ENCODE measurements around the gene CCDC18. TPM values are rescaled to one million over a fixed set of nuclear protein-coding genes. Genes with fewer than 3 reads are reported as not detected.

Gene CCDC18
- total and polyA plus RNA-seq, 7 experiments from 2014 or later, result 3.4 to 13.7 (median 8.5) TPM

DNA sequence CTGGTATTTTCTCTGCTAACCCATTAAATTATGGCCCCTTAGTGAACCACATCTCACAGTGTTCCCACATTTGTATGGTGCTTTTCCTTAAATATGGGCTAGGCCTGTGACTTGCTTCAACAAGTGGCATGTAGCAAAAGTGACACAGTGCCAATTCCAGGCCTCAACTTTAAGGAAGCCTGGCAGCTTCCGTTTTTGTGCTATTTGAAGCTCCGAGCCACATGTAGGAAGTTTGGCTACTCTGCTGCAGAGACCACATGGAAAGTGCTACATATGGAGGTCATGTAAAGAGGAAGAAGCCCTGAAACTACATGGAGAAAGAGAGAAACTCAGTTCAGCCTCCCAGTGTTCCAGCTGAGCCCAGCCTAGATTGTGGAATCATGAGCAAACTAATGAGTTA, 136.7 kb downstream of the CCDC18 start:
- ATAC-seq, result peak; percentile 42
- CTCF ChIA-PET, result interaction anchor here (1.5 kb wide), 2 partner anchors 13 to 28 kb away, joined by 3 to 4 read pairs; no protein-coding TSS in a partner anchor
- Mint-ChIP-seq H3K27me3 (no peaks in the 10 kb centered on the region), H3K4me1 (peaks cover 0 to 13% (median 0%) of the 10 kb centered on the region in 7 donors), H3K27ac (no peak overlapping the region), H3K4me3 (no peak overlapping the region), H3K9me3 (no peaks in the 10 kb centered on the region), H3K36me3 (peaks cover 2 to 39% (median 19%) of the 10 kb centered on the region in 5 donors)
- Histone ChIP-seq H3K4me1 (ENCODE audit: control insufficient read depth in 2 of 2, insufficient read depth in 2 of 2, low read length in 2 of 2) (no peaks in the 10 kb centered on the region), H3K9me3 (ENCODE audit: control insufficient read depth in 2 of 3, low read length in 3 of 3) (no peaks in the 10 kb centered on the region), H3K36me3 (ENCODE audit: control insufficient read depth in 2 of 3, insufficient read depth in 3 of 3, low read length in 3 of 3) (no peaks in the 10 kb centered on the region), H3K27ac (ENCODE audit: low read depth, low read length) (no peak overlapping the region), H3K4me3 (ENCODE audit: low read length) (no peak overlapping the region), H3K27me3 (ENCODE audit: control insufficient read depth in 2 of 2, insufficient read depth in 2 of 2, low read length in 2 of 2) (no peaks in the 10 kb centered on the region)
- DNase-seq, result no peak
- intact Hi-C loops (cut with micrococcal nuclease), result no loop called here
- POLR2A ChIA-PET, result no interaction called here

DNA sequence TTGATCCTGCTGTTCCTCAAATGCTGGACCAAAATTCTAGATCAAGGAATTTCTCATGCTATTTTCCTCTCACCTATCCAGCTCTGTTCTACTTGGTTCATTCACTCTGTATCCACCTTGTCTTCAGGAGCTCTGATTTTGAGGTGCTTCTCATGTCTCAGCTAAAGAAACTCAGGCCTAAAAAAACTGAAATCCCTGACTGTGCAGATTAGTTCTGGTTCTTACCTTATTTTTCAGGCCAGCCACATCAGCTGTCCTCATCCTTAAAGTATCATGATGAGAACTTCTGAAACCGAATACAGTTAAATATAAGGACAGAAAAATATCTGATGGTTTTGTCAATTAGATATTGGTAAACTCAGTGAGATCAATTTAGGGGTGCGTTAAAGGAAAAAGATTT, 137.4 kb downstream of the CCDC18 start:
- H3K4me1 ChIP-seq (ENCODE audit: control insufficient read depth in 2 of 2, insufficient read depth in 2 of 2, low read length in 2 of 2), result no peaks in the 10 kb centered on the region
- no peak overlapping the region for H3K4me3 Mint-ChIP-seq
- H3K4me3 ChIP-seq (ENCODE audit: low read length), result no peak overlapping the region
- no peaks in the 10 kb centered on the region for H3K27me3 Mint-ChIP-seq
- CTCF ChIA-PET, result no interaction called here
- H3K9me3 Mint-ChIP-seq, result no peaks in the 10 kb centered on the region
- no peaks in the 10 kb centered on the region for H3K9me3 ChIP-seq (ENCODE audit: control insufficient read depth in 2 of 3, low read length in 3 of 3)
- H3K27ac ChIP-seq (ENCODE audit: low read depth, low read length), result no peak overlapping the region
- POLR2A ChIA-PET, result no interaction called here
- no peaks in the 10 kb centered on the region for H3K36me3 ChIP-seq (ENCODE audit: control insufficient read depth in 2 of 3, insufficient read depth in 3 of 3, low read length in 3 of 3)
- H3K27me3 ChIP-seq (ENCODE audit: control insufficient read depth in 2 of 2, insufficient read depth in 2 of 2, low read length in 2 of 2), result no peaks in the 10 kb centered on the region
- H3K27ac Mint-ChIP-seq, result no peak overlapping the region
- intact Hi-C loops (cut with micrococcal nuclease), result no loop called here
- H3K36me3 Mint-ChIP-seq, result peaks cover 2 to 34% (median 21%) of the 10 kb centered on the region in 5 donors
- DNase-seq (no peak), ATAC-seq (no peak)
- H3K4me1 Mint-ChIP-seq, result peaks cover 0 to 13% (median 0%) of the 10 kb centered on the region in 7 donors

DNA sequence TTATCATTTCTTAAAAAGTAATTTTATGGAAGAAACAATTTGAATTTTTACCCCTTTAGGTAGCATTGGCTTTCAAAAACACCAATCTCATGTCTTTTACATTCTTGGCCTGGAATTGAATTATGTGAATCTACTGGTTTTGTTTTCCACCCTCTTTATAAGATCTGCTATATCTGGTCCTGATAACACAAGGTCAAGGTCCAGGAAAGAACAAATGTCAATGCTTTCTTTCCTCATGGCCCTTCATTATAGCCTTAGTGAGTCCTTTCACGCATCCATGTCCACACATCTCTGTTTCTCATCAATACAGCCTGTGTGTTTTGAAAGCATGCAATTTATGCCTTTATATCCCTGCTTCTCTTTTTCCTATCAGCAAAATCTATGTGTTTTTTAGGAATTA, 141.2 kb downstream of the CCDC18 start:
- H3K4me3 Mint-ChIP-seq, result no peak overlapping the region
- ATAC-seq, result no peak
- POLR2A ChIA-PET, result interaction anchor here (1.2 to 1.7 kb wide), 2 partner anchors 13 to 16 kb away, joined by 3 to 4 read pairs; no protein-coding TSS in a partner anchor

DNA sequence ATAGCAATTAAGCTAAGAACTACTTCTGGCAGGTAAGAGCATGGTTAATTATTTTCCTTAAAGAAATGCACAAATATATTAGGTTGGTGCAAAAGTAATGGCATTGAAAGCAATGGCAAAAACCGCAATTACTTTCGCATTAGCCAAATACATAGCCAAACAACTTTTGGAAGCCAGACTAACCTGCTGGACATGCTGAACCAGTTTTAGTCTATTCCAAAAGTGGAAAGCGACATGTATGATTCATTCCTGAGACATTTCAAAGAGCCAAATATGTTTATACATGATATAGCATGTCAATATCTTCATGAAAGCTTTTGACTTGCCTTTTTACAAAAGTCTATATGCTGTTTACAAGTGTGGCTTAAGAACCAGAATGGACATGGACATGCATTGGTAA, 141.8 kb downstream of the CCDC18 start:
- POLR2A ChIA-PET, result interaction anchor here (1.2 kb wide), 1 partner anchor 13 kb away, joined by 3 read pairs; no protein-coding TSS in a partner anchor

More for the DNA sequence above, 141.2 kb downstream of the CCDC18 start:
- H3K27ac Mint-ChIP-seq, result no peak overlapping the region
- Histone ChIP-seq H3K36me3 (ENCODE audit: control insufficient read depth in 2 of 3, insufficient read depth in 3 of 3, low read length in 3 of 3) (no peaks in the 10 kb centered on the region), H3K4me1 (ENCODE audit: control insufficient read depth in 2 of 2, insufficient read depth in 2 of 2, low read length in 2 of 2) (no peaks in the 10 kb centered on the region), H3K4me3 (ENCODE audit: low read length) (no peak overlapping the region), H3K27me3 (ENCODE audit: control insufficient read depth in 2 of 2, insufficient read depth in 2 of 2, low read length in 2 of 2) (no peaks in the 10 kb centered on the region), H3K9me3 (ENCODE audit: control insufficient read depth in 2 of 3, low read length in 3 of 3) (no peaks in the 10 kb centered on the region), H3K27ac (ENCODE audit: low read depth, low read length) (no peak overlapping the region)
- intact Hi-C loops (cut with micrococcal nuclease), result no loop called here
- H3K4me1 Mint-ChIP-seq, result no peaks in the 10 kb centered on the region
- no peaks in the 10 kb centered on the region for H3K9me3 Mint-ChIP-seq
- CTCF ChIA-PET, result interaction anchor here (1.5 kb wide), 1 partner anchor 17 kb away, joined by 3 read pairs; no protein-coding TSS in a partner anchor
- DNase-seq, result no peak
- H3K27me3 Mint-ChIP-seq, result no peaks in the 10 kb centered on the region
- H3K36me3 Mint-ChIP-seq, result peaks cover 3 to 26% (median 20%) of the 10 kb centered on the region in 5 donors

DNA sequence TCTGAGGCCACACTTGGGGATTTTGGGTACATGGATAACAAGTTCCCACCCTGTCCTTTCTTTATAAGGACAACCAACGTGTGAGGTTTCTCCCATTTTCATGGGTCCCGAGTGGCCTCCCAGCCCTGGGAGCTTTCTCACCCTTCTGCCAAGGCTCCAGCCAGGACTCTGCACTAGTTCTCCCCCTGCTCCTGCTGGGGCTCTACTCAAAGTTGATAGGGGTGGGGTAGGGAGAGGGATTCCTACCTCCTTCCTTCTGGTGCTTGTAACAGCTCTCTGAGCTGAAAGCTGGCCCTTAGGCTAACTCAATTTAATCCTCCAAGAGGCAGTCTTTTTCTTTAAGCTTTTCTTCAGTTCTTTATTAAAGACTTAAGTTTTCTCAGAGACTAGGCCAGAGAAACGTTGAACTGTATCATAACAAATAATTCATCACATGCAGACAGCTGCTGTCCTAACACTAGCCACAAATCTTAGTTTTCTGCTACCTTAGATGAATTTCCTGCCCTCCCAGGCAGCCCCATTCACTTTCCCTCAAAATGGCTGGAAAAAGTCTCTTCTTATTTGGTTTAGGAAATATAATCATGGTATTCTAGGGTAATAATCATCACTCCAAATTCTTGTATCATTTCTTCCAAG, 142.8 kb downstream of the CCDC18 start:
- no peaks in the 10 kb centered on the region for H3K27me3 ChIP-seq (ENCODE audit: control insufficient read depth in 2 of 2, insufficient read depth in 2 of 2, low read length in 2 of 2)
- H3K36me3 Mint-ChIP-seq, result peaks cover 0 to 21% (median 20%) of the 10 kb centered on the region in 5 donors
- H3K4me1 ChIP-seq (ENCODE audit: control insufficient read depth in 2 of 2, insufficient read depth in 2 of 2, low read length in 2 of 2), result no peaks in the 10 kb centered on the region
- no peak overlapping the region for H3K27ac ChIP-seq (ENCODE audit: low read depth, low read length)
- ChIA-PET POLR2A (interaction anchor here (1.0 kb wide), 1 partner anchor 18 kb away, joined by 3 read pairs; no protein-coding TSS in a partner anchor), CTCF (interaction anchor here (1.5 kb wide), 1 partner anchor 19 kb away, joined by 3 read pairs; no protein-coding TSS in a partner anchor)
- H3K9me3 ChIP-seq (ENCODE audit: control insufficient read depth in 2 of 3, low read length in 3 of 3), result no peaks in the 10 kb centered on the region
- H3K36me3 ChIP-seq (ENCODE audit: control insufficient read depth in 2 of 3, insufficient read depth in 3 of 3, low read length in 3 of 3), result no peaks in the 10 kb centered on the region
- intact Hi-C loops (cut with micrococcal nuclease), result no loop called here
- H3K4me3 Mint-ChIP-seq, result no peak overlapping the region
- DNase-seq (no peak), ATAC-seq (no peak)
- H3K4me3 ChIP-seq (ENCODE audit: low read length), result no peak overlapping the region
- H3K27ac Mint-ChIP-seq, result no peak overlapping the region
- no peaks in the 10 kb centered on the region for H3K27me3 Mint-ChIP-seq
- no peaks in the 10 kb centered on the region for H3K9me3 Mint-ChIP-seq
- H3K4me1 Mint-ChIP-seq, result no peaks in the 10 kb centered on the region

More for the DNA sequence above, 141.8 kb downstream of the CCDC18 start:
- Histone ChIP-seq H3K4me1 (ENCODE audit: control insufficient read depth in 2 of 2, insufficient read depth in 2 of 2, low read length in 2 of 2) (no peaks in the 10 kb centered on the region), H3K9me3 (ENCODE audit: control insufficient read depth in 2 of 3, low read length in 3 of 3) (no peaks in the 10 kb centered on the region), H3K27me3 (ENCODE audit: control insufficient read depth in 2 of 2, insufficient read depth in 2 of 2, low read length in 2 of 2) (no peaks in the 10 kb centered on the region), H3K4me3 (ENCODE audit: low read length) (no peak overlapping the region), H3K36me3 (ENCODE audit: control insufficient read depth in 2 of 3, insufficient read depth in 3 of 3, low read length in 3 of 3) (no peaks in the 10 kb centered on the region), H3K27ac (ENCODE audit: low read depth, low read length) (no peak overlapping the region)
- CTCF ChIA-PET, result interaction anchor here (1.5 kb wide), 1 partner anchor 18 kb away, joined by 3 read pairs; no protein-coding TSS in a partner anchor
- ATAC-seq, result no peak
- DNase-seq, result no peak
- Mint-ChIP-seq H3K27me3 (no peaks in the 10 kb centered on the region), H3K27ac (no peak overlapping the region), H3K36me3 (peaks cover 3 to 26% (median 20%) of the 10 kb centered on the region in 5 donors), H3K4me1 (no peaks in the 10 kb centered on the region), H3K9me3 (no peaks in the 10 kb centered on the region), H3K4me3 (no peak overlapping the region)
- intact Hi-C loops (cut with micrococcal nuclease), result no loop called here

DNA sequence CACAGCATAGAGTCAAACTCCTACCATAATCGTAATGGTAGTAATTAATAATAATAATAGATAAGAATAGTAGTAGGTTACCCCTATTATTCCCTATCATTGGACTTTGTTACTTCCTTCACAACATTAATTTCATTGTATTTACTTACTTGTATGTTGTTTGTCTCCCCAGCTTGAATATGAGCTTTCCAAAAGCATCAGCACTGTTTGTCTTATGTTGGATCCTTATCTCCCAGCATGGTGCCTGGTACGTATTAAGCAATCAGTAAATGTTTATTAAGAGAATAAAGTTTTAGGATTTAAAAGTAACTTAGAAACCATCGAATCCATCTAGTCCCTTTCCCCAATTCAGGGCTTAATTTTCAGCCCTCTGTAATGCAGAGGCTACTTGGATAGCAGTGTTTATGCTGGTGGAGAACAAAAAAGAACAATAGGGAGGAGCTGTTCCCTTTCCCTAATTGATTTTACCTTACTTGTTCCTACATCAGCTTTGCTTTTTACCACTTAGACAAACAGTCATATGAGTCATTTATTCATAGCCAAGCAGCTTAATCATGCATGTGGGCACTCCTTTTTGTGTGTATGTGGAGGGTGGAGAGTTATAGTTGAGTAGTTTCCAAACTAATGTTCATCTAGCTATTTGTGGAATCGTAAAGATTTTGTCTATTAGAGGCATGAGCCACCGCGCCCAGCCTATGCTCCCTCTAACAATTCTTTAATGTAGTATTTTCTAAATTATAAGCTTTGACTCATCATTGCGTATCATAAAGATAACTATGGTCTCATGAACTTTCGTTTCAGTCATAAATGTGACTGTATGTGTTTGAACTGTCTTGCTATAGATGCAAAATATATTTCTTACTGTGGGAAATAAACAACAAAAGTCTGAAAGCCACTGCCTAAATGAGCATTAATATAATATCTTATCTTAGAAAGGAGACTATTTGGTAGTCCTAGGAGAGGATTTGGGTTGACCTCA, 144.3 kb downstream of the CCDC18 start:
- Mint-ChIP-seq H3K9me3 (no peaks in the 10 kb centered on the region), H3K4me1 (no peaks in the 10 kb centered on the region), H3K36me3 (peaks cover 0 to 20% (median 14%) of the 10 kb centered on the region in 5 donors), H3K27me3 (no peaks in the 10 kb centered on the region), H3K27ac (no peak overlapping the region), H3K4me3 (no peak overlapping the region)
- intact Hi-C loops (cut with micrococcal nuclease), result loop anchor here in 1 of 2 donors (2.0 kb wide), 1 partner anchor 16 kb away; no protein-coding TSS in a partner anchor
- ATAC-seq (no peak), DNase-seq (no peak)
- Histone ChIP-seq H3K4me1 (ENCODE audit: control insufficient read depth in 2 of 2, insufficient read depth in 2 of 2, low read length in 2 of 2) (no peaks in the 10 kb centered on the region), H3K36me3 (ENCODE audit: control insufficient read depth in 2 of 3, insufficient read depth in 3 of 3, low read length in 3 of 3) (no peaks in the 10 kb centered on the region), H3K27me3 (ENCODE audit: control insufficient read depth in 2 of 2, insufficient read depth in 2 of 2, low read length in 2 of 2) (no peaks in the 10 kb centered on the region), H3K9me3 (ENCODE audit: control insufficient read depth in 2 of 3, low read length in 3 of 3) (no peaks in the 10 kb centered on the region), H3K4me3 (ENCODE audit: low read length) (no peak overlapping the region), H3K27ac (ENCODE audit: low read depth, low read length) (no peak overlapping the region)
- POLR2A ChIA-PET, result interaction anchor here (0.6 to 1.6 kb wide), 5 partner anchors 11 to 207 kb away, joined by 3 to 15 read pairs (median 3); partner anchors contain the start of gene DR1
- CTCF ChIA-PET, result interaction anchor here (0.9 to 1.1 kb wide), 2 partner anchors 20 kb away, joined by 3 to 5 read pairs; no protein-coding TSS in a partner anchor
